Measurements from ENCODE around the gene OR4D2.
"Not testable (repeated sequence)": the region's sequence is repeated elsewhere in the genome, so short reads cannot be mapped to it uniquely, and the experiment has no call there.

Gene OR4D2

DNA sequence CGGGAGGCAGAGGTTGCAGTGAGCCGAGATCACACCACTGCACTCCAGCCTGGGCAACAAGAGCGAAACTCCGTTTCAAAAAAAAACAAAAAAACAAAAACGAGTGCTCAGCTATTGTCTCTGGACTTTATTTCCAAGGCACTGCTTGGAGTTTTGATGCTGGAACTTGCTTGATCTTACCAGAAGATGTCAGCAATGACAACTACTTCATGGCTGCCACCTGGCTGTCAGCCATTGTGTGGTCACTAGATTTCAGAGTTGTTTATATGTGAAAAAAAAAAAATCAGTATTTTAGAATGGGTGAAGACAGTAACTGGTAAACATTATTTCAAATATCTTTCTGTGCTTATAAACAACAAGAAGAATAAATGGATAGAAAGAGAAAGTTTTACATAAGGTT, 44.9 kb upstream of the OR4D2 start:
- TF ChIP-seq, protein P1, sequence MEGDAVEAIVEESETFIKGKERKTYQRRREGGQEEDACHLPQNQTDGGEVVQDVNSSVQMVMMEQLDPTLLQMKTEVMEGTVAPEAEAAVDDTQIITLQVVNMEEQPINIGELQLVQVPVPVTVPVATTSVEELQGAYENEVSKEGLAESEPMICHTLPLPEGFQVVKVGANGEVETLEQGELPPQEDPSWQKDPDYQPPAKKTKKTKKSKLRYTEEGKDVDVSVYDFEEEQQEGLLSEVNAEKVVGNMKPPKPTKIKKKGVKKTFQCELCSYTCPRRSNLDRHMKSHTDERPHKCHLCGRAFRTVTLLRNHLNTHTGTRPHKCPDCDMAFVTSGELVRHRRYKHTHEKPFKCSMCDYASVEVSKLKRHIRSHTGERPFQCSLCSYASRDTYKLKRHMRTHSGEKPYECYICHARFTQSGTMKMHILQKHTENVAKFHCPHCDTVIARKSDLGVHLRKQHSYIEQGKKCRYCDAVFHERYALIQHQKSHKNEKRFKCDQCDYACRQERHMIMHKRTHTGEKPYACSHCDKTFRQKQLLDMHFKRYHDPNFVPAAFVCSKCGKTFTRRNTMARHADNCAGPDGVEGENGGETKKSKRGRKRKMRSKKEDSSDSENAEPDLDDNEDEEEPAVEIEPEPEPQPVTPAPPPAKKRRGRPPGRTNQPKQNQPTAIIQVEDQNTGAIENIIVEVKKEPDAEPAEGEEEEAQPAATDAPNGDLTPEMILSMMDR (IDR thresholded peaks at IDR 0.05; ENCODE audit: low read depth, low read length): peak; percentile 48
- TF ChIP-seq EZH2phosphoT487 (IDR thresholded peaks at IDR 0.05; ENCODE audit: low read depth): no peak
- Histone ChIP-seq H3K79me2 (ENCODE audit: low read length) (no peaks in the 10 kb centered on the region), H3K27ac (ENCODE audit: low read length) (no peak overlapping the region), H2AFZ (ENCODE audit: low read depth, low read length) (no peak overlapping the region), H3K27me3 (ENCODE audit: low read depth, low read length) (peaks cover 11% of the 10 kb centered on the region; the same call in 1 of the 2 replicates), H3K9ac (ENCODE audit: low read length) (no peak overlapping the region), H4K20me1 (ENCODE audit: insufficient read depth, low read length) (no peaks in the 10 kb centered on the region), H3K4me2 (ENCODE audit: low read length) (no peak overlapping the region), H3K4me3 (ENCODE audit: low read length) (no peak overlapping the region), H3K36me3 (replicated peaks; ENCODE audit: low read depth, low read length) (no peaks in the 10 kb centered on the region), H3K9me3 (ENCODE audit: insufficient read depth, low read length) (no peaks in the 10 kb centered on the region), H3K4me1 (ENCODE audit: low read length) (no peaks in the 10 kb centered on the region)

DNA sequence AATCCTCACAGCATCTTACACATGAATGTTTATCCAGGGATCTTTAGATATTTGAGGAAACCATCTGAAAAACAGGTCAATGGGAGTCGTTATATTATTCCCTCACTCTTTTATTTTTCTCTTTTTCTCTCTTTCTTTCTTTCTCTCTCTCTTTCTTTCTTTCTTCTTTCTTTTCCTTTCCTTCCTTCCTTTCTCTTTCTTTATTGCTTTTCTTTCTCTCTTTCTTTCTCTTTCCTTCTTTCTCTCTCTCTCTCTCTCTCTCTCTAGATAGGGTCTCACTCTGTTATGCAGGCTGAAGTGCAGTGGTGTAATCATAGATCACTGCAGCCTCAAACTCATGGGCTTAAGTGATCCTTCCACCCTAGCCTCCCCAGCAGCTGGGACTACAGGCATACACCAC, 38.9 kb upstream of the OR4D2 start:
- H3K27me3 ChIP-seq (ENCODE audit: low read depth, low read length): peaks cover 26% of the 10 kb centered on the region

DNA sequence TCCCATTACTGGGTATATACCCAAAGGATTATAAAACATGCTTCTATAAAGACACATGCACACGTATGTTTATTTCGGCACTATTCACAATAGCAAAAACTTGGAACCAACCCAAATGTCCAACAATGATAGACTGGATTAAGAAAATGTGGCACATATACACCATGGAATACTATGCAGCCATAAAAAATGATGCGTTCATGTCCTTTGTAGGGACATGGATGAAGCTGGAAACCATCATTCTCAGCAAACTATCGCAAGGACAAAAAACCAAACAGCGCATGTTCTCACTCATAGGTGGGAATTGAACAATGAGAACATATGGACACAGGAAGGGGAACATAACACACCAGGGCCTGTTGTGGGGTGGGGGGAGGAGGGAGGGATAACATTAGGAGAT, 34.1 kb upstream of the OR4D2 start:
- H3K79me2 ChIP-seq (ENCODE audit: low read length); H3K36me3 ChIP-seq (replicated peaks; ENCODE audit: low read depth, low read length); H3K4me2 ChIP-seq (ENCODE audit: low read length); H3K27ac ChIP-seq (ENCODE audit: low read length); H3K4me1 ChIP-seq (ENCODE audit: low read length); H3K9ac ChIP-seq (ENCODE audit: low read length); H4K20me1 ChIP-seq (ENCODE audit: insufficient read depth, low read length); H2AFZ ChIP-seq (ENCODE audit: low read depth, low read length); H3K4me3 ChIP-seq (ENCODE audit: low read length); H3K9me3 ChIP-seq (ENCODE audit: insufficient read depth, low read length): not testable (repeated sequence)
- H3K27me3 ChIP-seq (ENCODE audit: low read depth, low read length): peaks cover 33% of the 10 kb centered on the region

More for the DNA sequence above, 38.9 kb upstream of the OR4D2 start:
- H2AFZ ChIP-seq (ENCODE audit: low read depth, low read length): no peak overlapping the region
- TF ChIP-seq, protein P1 (IDR thresholded peaks at IDR 0.05; ENCODE audit: low read depth, low read length): no peak
- no peak for TF ChIP-seq EZH2phosphoT487 (IDR thresholded peaks at IDR 0.05; ENCODE audit: low read depth)
- no peaks in the 10 kb centered on the region for H3K9me3 ChIP-seq (ENCODE audit: insufficient read depth, low read length)
- no peak overlapping the region for H3K27ac ChIP-seq (ENCODE audit: low read length)
- H3K4me2 ChIP-seq (ENCODE audit: low read length): no peak overlapping the region
- no peaks in the 10 kb centered on the region for H3K36me3 ChIP-seq (replicated peaks; ENCODE audit: low read depth, low read length)
- H3K4me3 ChIP-seq (ENCODE audit: low read length): no peak overlapping the region
- H3K9ac ChIP-seq (ENCODE audit: low read length): no peak overlapping the region
- H3K4me1 ChIP-seq (ENCODE audit: low read length): no peaks in the 10 kb centered on the region
- no peaks in the 10 kb centered on the region for H3K79me2 ChIP-seq (ENCODE audit: low read length)
- H4K20me1 ChIP-seq (ENCODE audit: insufficient read depth, low read length): no peaks in the 10 kb centered on the region

DNA sequence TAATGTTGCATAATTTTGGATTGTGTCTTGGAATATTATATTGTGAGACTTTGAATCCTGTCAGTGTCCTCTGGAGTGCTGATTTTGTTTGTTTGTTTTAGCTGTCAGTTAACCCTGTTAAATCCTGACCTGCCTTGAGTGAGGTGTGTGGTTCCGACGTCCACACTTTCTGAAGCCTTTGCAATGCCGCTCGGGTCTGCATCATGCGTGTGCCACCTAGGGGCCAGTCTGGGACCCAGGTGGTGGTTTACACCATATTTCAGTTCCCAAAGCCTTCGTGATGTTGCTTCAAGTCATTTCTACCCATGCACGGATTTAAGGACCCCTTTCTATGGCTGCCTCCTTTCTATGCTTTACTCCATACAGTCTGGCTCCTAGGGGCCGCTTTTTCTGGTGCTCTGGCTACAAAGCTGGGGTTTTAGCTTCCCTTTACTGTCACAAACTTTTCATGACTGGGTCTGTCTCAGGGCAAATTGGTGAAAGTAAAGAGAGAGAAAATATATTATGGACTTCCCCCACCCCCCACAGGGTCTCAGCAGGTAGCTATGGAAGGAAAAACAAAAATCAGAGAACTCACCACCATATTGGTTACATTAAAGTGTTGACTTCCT, 30.0 kb upstream of the OR4D2 start:
- H3K4me3 ChIP-seq (ENCODE audit: low read length): no peak overlapping the region
- no peaks in the 10 kb centered on the region for H3K4me1 ChIP-seq (ENCODE audit: low read length)
- no peak overlapping the region for H3K9ac ChIP-seq (ENCODE audit: low read length)
- no peak overlapping the region for H3K27ac ChIP-seq (ENCODE audit: low read length)
- no peak overlapping the region for H3K4me2 ChIP-seq (ENCODE audit: low read length)
- peaks cover 22% of the 10 kb centered on the region for H3K27me3 ChIP-seq (ENCODE audit: low read depth, low read length)
- no peaks in the 10 kb centered on the region for H3K9me3 ChIP-seq (ENCODE audit: insufficient read depth, low read length)
- no peaks in the 10 kb centered on the region for H4K20me1 ChIP-seq (ENCODE audit: insufficient read depth, low read length)
- H3K79me2 ChIP-seq (ENCODE audit: low read length): no peaks in the 10 kb centered on the region
- no peaks in the 10 kb centered on the region for H3K36me3 ChIP-seq (replicated peaks; ENCODE audit: low read depth, low read length)
- no peak overlapping the region for H2AFZ ChIP-seq (ENCODE audit: low read depth, low read length)
- TF ChIP-seq EZH2phosphoT487 (IDR thresholded peaks at IDR 0.05; ENCODE audit: low read depth): no peak
- TF ChIP-seq, protein P1 (IDR thresholded peaks at IDR 0.05; ENCODE audit: low read depth, low read length): peak; percentile 63
